ENCODE data around the gene MAML3.

Gene MAML3

GRCh38 chr4:139908636-139909437 lies 245.1 kb downstream of the MAML3 start:
- H3K9me3 ChIP-seq (ENCODE audit: low read length), result no peaks in the 10 kb centered on the region
- no peaks in the 10 kb centered on the region for H3K36me3 ChIP-seq (ENCODE audit: insufficient read depth, low read length)
- H3K4me2 ChIP-seq (ENCODE audit: low read length), result no peak overlapping the region
- H3K27ac ChIP-seq (ENCODE audit: low read depth, low read length, poor library complexity, severe bottlenecking), result no peak overlapping the region
- no peaks in the 10 kb centered on the region for H3K4me1 ChIP-seq (ENCODE audit: insufficient read depth, low read length, severe bottlenecking)
- no peaks in the 10 kb centered on the region for H3K79me2 ChIP-seq (ENCODE audit: insufficient read depth, low read length)
- H3K27me3 ChIP-seq (ENCODE audit: insufficient read depth, low read length), result no peaks in the 10 kb centered on the region
- TF ChIP-seq EZH2 (IDR thresholded peaks at IDR 0.05; ENCODE audit: borderline replicate concordance, low read length), result no peak
- TF ChIP-seq CTCF (IDR thresholded peaks at IDR 0.05; ENCODE audit: low read length), result no peak
- H3K4me3 ChIP-seq (ENCODE audit: low read depth, low read length, poor library complexity, severe bottlenecking), result no peak overlapping the region
- H2AFZ ChIP-seq (ENCODE audit: low read length), result no peak overlapping the region
- H3K9me2 ChIP-seq (ENCODE audit: low read depth, low read length), result no peaks in the 10 kb centered on the region
- H3K9ac ChIP-seq (ENCODE audit: low read length), result no peak overlapping the region
- no peaks in the 10 kb centered on the region for H3F3A ChIP-seq (ENCODE audit: insufficient read depth, low read length)
- no peaks in the 10 kb centered on the region for H4K20me1 ChIP-seq (ENCODE audit: insufficient read depth, low read length)

GRCh38 chr4:139907001-139907809 lies 246.8 kb downstream of the MAML3 start:
- TF ChIP-seq EZH2 (IDR thresholded peaks at IDR 0.05; ENCODE audit: borderline replicate concordance, low read length), result no peak
- TF ChIP-seq CTCF (IDR thresholded peaks at IDR 0.05; ENCODE audit: low read length), result no peak

GRCh38 chr4:139905489-139905888 lies 248.5 kb downstream of the MAML3 start:
- Histone ChIP-seq H4K20me1 (ENCODE audit: insufficient read depth, low read length) (no peaks in the 10 kb centered on the region), H3K79me2 (ENCODE audit: insufficient read depth, low read length) (no peaks in the 10 kb centered on the region), H3K4me1 (ENCODE audit: insufficient read depth, low read length, severe bottlenecking) (no peaks in the 10 kb centered on the region), H3F3A (ENCODE audit: insufficient read depth, low read length) (no peaks in the 10 kb centered on the region), H3K9ac (ENCODE audit: low read length) (no peak overlapping the region), H3K9me3 (ENCODE audit: low read length) (no peaks in the 10 kb centered on the region), H3K36me3 (ENCODE audit: insufficient read depth, low read length) (no peaks in the 10 kb centered on the region), H3K27ac (ENCODE audit: low read depth, low read length, poor library complexity, severe bottlenecking) (no peak overlapping the region), H2AFZ (ENCODE audit: low read length) (no peak overlapping the region), H3K4me3 (ENCODE audit: low read depth, low read length, poor library complexity, severe bottlenecking) (no peak overlapping the region), H3K27me3 (ENCODE audit: insufficient read depth, low read length) (no peaks in the 10 kb centered on the region), H3K9me2 (ENCODE audit: low read depth, low read length) (no peaks in the 10 kb centered on the region), H3K4me2 (ENCODE audit: low read length) (no peak overlapping the region)
- TF ChIP-seq EZH2 (IDR thresholded peaks at IDR 0.05; ENCODE audit: borderline replicate concordance, low read length) (no peak), CTCF (IDR thresholded peaks at IDR 0.05; ENCODE audit: low read length) (no peak)

More at GRCh38 chr4:139907001-139907809, 246.8 kb downstream of the MAML3 start:
- H3K4me1 ChIP-seq (ENCODE audit: insufficient read depth, low read length, severe bottlenecking), result no peaks in the 10 kb centered on the region
- no peaks in the 10 kb centered on the region for H3K27me3 ChIP-seq (ENCODE audit: insufficient read depth, low read length)
- H3K36me3 ChIP-seq (ENCODE audit: insufficient read depth, low read length), result no peaks in the 10 kb centered on the region
- H3F3A ChIP-seq (ENCODE audit: insufficient read depth, low read length), result no peaks in the 10 kb centered on the region
- H3K4me3 ChIP-seq (ENCODE audit: low read depth, low read length, poor library complexity, severe bottlenecking), result no peak overlapping the region
- H3K27ac ChIP-seq (ENCODE audit: low read depth, low read length, poor library complexity, severe bottlenecking), result no peak overlapping the region
- H3K9me2 ChIP-seq (ENCODE audit: low read depth, low read length), result no peaks in the 10 kb centered on the region
- no peak overlapping the region for H2AFZ ChIP-seq (ENCODE audit: low read length)
- H3K9me3 ChIP-seq (ENCODE audit: low read length), result no peaks in the 10 kb centered on the region
- H3K9ac ChIP-seq (ENCODE audit: low read length), result no peak overlapping the region
- H3K79me2 ChIP-seq (ENCODE audit: insufficient read depth, low read length), result no peaks in the 10 kb centered on the region
- H3K4me2 ChIP-seq (ENCODE audit: low read length), result no peak overlapping the region
- H4K20me1 ChIP-seq (ENCODE audit: insufficient read depth, low read length), result no peaks in the 10 kb centered on the region
